ENCODE results near the gene RPL6.
"Not testable (repeated sequence)": the region's sequence is repeated elsewhere in the genome, so short reads cannot be mapped to it uniquely, and the experiment has no call there.

RPL6 gene

DNA sequence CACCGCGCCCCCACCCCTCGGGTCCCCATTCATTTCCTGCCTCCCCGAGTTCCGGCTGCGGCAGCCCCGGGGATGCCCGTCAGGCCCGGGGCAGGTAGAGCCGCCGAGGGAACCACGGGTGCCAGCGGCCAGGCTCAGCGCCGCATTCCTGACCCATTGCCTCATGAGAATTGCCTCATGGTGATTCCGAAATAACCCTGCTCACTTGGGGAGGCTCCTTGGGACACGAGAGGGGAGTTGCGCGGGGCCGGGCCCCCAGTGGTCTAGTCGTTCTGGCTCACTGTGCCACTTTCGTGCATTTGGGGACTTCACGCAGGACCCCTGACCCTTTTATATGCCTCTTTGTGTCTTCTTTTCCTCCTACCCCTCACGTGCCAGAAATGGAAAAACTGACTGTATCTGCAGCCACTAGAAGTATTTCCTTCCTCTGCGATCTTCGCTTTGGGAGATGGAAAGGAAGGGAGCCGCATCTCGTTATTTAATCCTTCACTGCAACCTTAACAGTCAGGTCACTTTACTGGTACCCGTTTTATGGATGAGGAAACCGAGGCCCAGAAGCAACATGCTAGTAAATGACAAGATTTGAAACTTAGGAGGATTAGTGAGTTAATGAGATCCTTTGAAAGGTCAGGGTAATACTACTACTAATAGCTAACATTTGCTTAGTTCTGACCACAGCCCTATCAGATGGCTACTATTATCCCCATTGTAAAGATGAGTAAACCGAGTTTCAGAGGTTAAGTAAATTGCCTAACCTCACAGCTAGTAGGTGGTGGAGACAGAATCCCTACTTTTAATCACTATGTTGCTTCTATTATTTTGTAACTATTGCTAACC is 10.1 kb upstream of the RPL6 start:
- DNase-seq, result peak; percentile 80

DNA sequence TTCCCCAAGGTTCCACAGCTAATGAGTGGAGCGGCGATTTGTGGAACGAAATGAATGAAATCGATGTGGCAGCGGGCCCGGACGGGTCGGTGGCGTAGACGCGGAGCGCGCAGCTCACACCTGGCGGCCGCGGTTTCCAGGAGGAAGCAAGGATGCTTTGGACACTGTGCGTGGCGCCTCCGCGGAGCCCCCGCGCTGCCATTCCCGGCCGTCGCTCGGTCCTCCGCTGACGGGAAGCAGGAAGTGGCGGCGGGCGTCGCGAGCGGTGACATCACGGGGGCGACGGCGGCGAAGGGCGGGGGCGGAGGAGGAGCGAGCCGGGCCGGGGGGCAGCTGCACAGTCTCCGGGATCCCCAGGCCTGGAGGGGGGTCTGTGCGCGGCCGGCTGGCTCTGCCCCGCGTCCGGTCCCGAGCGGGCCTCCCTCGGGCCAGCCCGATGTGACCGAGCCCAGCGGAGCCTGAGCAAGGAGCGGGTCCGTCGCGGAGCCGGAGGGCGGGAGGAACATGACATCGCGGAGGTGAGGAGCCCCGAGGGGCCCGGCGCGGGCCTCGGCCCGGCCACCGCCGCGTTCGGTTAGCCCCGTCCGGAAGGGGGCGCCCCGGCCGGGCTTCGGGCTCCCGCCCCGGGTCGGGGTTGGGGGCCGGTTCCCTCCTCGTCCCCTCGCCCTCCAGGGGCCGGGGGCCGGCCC is 9.3 kb upstream of the RPL6 start, which contains the start of gene PTPN11:
Gene PTPN11, plus strand, starts transcription at position 340 of the 689 bp plus-strand sequence. Its CDS starts 165 bp downstream, at position 505.
- DNase-seq, result peak; percentile 81

DNA sequence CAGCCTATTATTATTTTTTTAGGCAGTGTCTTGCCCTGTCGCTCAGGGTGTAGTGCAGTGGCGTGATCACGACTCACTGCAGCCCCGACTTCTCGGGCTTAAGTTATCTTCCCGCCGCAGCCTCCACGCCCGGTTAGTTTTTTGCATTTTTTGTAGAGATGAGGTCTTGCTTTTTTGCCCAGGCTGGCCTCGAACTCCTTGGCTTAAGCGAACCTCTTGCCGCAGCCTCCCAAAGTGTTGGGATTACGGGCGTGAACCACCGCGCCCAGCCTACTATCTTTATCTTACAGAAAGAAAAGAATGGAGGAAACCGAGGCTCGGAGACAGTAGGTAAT is 8.8 kb upstream of the RPL6 start:
- no peak for DNase-seq

DNA sequence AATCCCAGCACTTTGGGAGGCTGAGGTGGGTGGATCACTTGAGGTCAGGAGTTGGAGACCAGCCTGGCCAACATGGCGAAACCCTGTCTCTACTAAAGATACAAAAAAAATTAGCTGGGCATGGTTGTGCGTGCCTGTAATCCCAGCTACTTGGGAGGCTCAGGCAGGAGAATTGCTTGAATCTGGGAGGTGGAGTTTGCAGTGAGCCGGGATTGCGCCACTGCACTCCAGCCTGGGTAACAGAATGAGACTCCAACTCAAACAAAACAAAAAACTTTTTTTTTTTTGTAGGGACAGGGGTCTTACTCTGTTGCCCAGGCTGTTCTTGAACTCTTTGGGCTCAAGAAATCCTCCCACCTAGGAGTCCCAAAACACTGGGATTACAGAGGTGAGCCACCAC is 6.1 kb upstream of the RPL6 start:
- not testable (repeated sequence) for DNase-seq

DNA sequence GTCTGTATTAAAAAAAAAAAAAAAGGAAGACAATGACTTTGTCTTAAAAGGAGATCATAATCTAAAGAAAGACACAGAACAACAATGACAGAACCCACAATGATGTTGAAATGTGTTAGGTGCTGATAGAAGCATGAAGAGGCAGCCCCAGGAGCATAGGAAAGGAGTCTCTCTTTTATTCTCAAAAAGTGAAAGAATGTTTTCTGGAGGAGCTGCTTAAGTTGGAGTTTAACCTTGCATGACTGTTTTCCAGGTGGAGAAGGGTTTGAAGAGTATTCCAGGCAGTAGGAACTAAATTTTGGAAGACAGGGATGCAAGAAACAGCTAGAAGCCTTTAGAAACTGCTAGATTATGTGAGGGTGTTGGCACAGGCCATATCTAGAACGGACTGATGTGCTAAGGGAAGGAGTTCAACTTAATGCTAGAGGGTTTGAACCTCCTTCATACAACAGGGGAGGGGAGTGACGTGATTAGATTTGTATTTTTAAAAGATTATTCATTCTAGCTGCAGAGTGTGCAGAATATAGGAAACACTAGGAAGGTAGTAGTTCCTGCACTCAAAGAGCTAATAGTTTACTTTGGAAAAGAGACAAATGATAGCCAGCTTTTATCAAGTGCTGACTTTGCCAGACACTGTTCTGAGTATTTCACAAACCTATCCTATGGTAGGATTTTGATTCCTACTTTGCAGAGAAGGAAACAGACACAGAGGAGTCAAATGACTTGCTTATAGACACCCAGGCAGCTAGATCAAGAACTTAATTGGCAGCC is 4.6 kb upstream of the RPL6 start:
- no peak for DNase-seq

DNA sequence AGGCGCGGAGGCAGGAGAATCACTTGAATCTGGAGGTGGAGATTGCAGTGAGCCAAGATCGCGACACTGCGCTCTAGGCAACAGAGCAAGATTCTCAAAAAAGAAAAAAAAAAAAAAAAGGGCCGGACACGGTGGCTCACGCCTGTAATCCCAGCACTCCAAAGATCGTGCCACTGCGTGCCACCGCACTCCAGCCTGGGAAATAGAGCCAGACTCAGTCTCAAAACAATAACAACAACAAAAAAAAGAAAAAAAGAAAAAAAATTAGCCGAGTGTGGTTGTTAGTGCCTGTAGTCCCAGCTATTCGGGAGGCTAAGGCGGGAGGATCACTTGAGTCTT is 470 bp upstream of the RPL6 start:
- DNase-seq, result no peak

DNA sequence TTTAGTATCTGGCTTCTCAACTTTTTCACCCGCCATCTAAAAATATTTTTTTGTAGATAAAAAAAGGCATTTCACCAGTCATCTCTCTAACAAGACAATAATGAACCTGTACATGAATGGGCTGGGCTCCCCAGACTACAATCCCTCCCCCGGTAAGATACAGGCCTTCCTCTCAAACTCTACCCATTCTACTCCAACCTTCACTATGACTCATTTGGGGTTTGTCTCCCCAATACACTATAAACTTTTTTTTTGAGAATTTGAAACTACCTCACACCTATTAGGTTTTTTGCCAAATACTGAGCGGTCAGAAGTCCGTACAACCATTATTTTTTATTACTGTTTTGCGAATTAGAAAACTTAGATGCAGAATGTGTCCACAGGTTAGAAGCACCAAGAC is 784 bp downstream of the RPL6 start:
- no peak for DNase-seq

DNA sequence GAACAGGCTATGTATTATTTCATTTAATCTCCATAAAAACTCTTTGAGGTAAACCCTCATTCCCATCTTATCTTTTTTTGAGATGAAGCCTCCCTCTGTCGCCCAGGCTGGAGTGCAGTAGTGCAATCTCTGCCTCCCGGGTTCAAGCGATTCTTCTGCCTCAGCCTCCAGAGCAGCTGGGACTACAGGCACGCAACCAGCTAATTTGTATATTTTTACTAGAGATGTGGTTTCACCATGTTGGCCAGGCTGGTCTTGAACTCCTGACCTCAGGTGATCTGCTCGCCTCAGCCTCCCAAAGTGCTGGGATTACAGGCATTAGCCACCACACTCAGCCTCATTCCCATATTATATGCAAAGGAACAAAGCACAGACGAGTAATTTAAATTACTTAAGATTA is 1.7 kb downstream of the RPL6 start:
- not testable (repeated sequence) for DNase-seq

DNA sequence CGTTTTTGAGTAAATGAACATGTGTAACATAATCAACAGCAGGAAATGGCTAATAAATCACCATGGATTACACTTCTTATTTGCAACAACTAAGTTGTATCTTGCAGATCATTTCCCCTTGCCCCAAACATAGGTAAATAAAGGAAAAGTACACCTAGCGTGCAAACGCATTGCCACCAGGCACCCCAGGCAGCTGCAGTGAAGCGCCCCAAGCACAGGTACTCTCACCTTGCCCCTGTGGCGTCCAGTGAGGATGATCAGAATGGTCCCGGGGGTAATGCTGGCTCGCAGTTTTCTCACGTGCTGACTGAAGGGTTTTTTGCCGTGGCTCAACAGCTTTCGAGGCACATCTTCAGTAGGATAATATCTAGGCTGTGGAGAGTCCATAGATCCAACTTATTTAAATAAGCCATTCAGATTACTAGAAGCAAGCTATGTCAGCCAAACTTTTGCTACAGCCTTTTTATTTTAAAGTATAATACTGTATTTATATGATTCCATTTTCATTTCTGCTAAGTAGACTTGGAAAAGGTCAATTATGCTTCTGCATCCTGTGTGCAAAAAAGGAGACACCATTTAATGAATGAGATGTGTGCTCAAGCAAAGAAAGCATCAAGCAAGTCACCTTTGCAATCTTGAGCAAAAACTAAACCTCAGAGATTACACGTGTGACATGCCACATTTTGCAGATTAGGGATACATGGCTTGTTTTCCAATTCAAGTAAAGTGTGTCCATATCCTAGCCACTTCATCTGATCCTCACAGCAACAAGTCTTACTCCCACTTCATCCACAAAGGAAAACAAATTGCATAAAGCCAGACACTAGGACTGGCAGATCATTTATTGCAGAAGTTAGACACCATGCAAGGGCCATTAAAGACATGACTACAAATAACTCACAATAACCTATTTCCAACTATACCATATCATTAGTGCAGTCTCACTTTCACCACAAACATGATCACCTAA is 2.6 kb downstream of the RPL6 start:
- DNase-seq, result no peak

DNA sequence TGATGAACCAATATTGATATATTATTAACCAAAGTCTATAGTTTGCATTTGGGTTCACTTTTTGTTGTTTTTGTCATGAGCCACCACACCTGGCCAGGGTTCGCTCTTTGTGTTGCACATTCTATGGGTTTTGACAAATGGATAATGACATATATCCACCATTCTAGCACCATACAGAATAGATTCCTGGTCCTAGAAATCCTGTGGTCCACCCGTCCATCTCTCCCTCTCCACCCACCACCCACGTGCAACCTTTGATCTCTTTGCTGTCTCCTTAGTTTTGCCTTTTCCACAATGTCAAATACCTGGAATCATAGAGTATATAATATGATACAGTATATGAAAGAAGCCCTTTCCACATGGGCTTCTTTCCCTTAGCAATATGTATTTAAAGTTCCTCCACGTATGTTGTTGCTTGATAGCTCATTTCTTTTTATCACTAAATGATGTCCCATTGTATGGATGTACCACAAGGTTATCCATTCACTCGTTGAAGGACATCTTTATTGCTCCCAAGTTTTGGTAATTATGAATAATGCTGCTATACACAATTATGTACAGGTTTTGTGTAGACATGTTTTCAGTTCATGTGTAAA is 7.4 kb downstream of the RPL6 start:
- no peak for DNase-seq

DNA sequence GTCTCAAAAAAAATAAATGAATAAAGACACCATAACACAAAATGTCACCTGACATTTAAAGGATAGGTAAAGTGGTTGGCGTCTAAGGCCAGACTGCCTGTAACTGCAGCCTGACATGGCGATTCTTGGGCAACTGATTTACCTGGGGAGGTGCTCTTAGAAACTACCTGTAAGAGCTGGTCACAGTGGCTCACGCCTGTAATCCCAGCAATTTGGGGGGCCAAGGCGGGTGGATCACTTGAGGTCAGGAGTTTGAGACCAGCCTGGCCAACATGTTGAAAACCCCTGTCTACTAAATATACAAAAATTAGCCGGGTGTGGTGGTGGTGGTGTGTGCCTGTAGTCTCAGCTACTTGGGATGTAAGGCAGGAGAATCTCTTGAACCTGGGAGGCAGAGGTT is 8.4 kb downstream of the RPL6 start:
- DNase-seq, result no peak

DNA sequence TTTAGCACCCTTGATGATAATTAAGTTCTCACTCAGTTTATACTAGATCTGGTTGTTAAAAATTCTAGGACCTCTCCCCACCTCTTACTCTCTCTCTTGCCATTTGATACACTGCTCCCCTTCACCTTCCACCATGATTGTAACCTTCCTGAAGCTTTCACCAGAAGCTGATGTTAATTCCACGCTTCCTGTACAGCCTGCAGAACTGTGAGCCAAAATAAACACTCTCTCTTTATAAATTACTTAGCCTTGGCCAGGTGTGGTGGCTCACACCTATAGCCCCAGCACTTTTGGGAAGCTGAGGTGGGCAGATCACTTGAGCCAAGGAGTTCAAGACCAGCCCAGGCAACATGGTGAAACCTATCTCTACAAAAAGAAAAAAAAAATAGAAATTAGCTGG is 16.1 kb downstream of the RPL6 start:
- no peak for DNase-seq

DNA sequence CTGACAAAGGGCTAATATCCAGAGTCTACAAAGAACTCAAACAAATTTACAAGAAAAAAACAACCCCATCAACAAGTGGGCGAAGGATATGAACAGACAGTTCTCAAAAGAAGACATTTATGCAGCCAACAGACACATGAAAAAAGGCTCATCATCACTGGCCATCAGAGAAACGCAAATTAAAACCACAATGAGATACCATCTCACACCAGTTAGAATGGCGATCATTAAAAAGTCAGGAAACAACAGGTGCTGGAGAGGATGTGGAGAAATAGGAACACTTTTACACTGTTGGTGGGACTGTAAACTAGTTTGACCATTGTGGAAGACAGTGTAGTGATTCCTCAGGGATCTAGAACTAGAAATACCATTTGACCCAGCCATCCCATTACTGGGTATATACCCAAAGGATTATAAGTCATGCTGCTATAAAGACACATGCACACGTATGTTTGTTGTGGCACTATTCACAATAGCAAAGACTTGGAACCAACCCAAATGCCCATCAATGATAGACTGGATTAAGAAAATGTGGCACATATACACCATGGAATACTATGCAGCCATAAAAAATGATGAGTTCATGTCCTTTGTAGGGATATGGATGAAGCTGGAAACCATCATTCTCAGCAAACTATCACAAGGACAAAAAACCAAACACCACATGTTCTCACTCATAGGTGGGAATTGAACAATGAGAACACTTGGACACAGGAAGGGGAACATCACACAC is 19.3 kb downstream of the RPL6 start:
- DNase-seq, result not testable (repeated sequence)

DNA sequence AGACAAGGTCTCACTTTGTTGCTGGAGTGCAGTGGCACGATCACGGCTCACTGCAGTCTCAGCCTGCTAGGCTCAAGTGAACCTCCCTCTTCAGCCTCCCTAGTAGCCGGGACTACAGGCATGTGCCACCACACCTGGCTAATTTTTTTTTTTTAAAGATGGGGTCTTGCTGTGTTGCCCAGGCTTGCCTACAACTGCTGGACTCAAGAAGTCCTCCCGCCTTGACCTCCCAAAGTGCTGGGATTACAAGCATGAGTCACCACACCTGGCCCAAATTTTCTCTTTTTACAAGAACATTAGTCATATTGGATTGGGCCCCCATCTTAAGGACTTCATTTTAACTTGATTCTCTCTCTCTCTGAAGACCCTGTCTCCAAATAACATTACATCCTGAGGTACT is 20.2 kb downstream of the RPL6 start:
- DNase-seq, result no peak

DNA sequence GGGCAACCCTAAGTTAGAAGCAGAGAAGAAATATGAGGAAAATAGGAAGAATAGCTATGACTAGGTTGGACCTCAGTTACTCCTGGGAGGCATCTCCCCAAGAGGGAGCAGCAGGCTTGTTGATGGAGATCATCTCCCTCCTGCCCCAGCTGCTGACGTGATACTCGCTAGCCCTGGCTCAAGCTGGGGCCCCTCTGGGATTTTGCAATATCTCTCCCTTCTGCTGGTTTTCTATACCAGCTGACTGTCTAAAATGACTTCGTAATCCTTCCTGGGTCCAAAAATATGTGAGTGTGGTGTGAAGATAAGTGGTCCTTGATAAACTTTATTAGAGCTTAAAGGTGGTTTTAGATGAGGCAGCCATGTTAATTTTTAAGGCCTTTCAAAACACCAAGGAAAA is 22.7 kb downstream of the RPL6 start:
- DNase-seq, result peak; percentile 41

DNA sequence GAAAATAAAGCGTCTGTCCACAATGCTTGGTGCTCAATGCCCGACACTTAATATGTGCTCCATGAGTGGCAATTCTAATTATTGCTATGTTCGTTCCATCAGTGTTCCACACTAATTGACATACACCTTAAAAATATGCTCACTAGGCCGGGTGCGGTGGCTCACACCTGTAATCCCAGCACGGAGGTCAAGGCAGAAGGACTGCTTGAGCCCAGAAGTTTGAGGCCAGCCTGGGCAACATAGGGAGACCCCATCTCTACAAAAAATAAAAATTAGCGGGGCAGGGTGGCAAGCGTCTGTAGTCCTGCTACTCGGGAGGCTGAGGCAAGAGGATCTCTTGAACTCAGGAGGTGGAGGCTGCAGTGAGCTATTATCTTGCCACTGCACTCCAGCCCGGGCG is 26.5 kb downstream of the RPL6 start:
- no peak for DNase-seq

DNA sequence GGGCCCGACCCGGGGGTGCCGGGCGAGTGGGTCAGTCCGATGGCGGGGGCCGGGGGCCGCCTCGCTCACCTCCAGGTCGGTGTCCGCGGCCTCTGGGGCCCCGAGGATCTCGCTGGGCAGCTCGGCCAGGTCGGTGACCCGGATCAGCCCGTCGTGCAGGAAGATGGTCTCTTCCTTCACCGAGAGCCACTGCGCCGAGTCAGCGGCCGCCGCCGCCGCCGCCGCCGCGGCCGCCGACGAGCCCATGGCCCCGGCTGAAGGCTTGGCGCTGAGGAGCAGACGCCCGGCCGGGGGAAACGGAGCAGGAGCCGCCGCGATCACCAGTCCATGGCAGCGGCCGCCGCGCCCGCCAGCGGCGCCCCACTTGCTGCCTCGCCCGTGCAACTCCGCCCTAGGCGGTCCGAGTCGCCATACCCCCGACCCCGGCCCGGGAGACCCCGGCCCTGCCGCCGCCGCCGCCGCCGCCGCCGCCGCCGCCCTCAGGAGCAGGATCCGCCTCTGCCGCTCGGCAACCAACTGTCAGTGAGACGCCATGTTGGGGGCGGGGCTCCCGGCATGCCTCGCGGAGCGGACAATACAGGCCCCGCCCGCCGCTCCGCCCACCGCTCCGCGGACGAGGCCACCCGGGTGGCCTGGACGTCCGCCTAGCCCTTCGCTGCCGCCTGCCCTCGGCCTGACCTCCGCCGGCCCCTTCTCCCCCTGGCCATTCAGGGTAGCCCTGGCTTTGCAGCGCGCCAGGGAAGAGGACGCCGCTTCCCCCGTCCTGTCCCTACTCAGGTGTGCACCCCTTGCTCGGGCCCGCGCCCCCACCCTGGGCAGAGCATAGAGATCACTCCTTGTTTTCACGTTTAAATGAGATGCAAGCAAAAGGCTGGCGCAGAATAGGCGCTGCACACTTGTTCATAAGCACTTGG is 27.3 kb downstream of the RPL6 start, which contains the start of gene HECTD4:
Gene HECTD4, minus strand, starts transcription at position 549 of the 914 bp plus-strand sequence. Its CDS starts 303 bp downstream, at position 246.
- DNase-seq, result peak; percentile 77

DNA sequence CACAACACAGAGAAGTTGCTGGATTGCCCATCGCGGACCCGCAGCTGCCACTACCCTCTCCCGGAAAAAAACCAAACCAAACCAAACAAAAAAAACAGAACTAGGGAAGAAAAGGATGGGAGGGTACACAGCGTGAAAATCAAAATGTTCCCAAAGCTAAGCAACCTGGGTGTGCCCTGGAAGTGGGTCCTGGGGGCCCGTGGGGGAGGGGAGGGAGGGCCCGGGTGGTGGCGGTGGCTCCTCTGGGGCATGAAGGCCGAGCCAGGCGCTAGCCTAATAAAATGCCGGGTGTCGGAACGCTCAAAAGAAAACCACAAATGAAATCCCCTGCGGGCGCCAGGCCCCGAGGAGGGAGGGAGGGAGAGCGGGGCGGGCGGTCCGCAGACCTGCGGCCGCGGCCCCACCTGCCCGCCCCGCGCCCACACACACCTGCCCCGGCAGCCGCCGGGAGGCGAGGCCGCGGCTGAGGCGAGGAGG is 28.0 kb downstream of the RPL6 start:
- no peak for DNase-seq

DNA sequence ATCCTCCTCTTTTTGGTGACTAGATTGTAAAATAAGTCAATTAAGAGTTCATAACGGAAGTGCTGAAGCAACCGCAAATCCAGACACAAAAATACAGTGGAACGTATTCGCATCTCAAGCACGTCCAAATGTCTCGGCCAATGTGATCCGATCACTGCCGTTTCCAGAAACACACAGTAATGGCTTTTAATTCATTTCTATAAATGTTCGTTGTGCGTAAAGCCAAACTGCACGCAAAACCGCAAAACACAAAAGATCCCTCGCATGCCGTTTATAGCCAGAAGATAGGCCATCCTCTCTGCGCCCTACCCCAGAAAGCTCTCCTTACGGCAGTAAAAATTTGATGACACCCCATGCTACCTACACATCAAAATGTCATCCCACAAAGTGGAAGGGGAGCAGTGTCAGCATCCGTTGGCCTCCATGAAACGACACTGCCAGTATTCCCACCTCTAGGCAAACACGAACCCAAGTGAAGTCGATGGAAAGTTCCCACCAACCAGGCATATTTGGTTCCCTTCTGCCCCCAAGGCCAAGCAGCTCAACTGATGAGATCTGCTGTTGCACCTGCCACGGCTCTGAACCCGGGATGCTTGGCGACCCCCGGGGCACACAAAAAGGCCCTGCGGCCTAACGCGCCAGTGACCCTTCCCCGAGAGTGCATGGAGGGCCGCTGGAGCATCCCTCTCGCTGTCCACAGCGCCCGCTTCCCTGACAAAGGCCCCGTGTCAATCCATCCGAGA is 28.6 kb downstream of the RPL6 start:
- no peak for DNase-seq
